T-helper 1 cell treated with Interleukin-12 subunit alpha and Interleukin-12 subunit beta and Interleukin-4 antibody, amounts not matched to agents 30 ng/mL and 1 ng/mL, for 36 hours (primary cell): ENCODE results near the gene RNF130. TPM values are rescaled to one million over a fixed set of nuclear protein-coding genes. Genes with fewer than 3 reads are reported as not detected.

Experiments
- total RNA-seq: library from RNA; stranded (reverse); gene quantifications from 2 replicates; pipeline ENCODE4 v1.2.3, GENCODE V29; 2022

The RNF130 gene
- total RNA-seq, 1 donor from 2014 or later = 4.8 TPM

Other genes with a start within 250 kb of the RNF130 start
- 19.5 and 23.6 TPM in 2 replicates for gene MRNIP, start 212.9 kb downstream of the RNF130 start, total RNA-seq
- 104 and 117 TPM in 2 replicates for gene TBC1D9B, start 163.9 kb downstream of the RNF130 start, total RNA-seq
- gene RASGEF1C, start 137.5 kb upstream of the RNF130 start, total RNA-seq = not detected in 2 replicates
- gene MAPK9, start 220.3 kb upstream of the RNF130 start, total RNA-seq = 40.1 and 41.6 TPM in 2 replicates